Measurements from ENCODE around the gene RBBP5.

DNA sequence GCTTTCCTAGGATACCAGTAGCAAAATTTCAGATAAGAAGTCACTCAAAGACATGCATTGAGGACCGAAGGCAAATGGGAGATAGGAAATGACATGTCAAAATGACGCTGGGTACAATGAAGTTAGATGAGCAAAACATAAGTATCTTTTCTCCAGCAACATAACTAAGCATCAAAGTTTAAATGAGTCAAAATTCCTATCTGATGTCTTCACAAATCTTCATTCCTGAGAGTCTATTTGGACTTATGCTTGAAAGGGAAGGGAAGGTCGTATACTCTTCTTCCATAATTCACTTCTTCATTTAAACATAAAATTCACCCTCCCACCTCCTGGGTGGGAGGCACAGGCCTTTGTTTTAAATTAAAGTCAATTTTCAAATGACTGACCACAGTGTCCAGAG is 33.4 kb downstream of the RBBP5 start:
- no peak for TF ChIP-seq POLR2A (IDR thresholded peaks at IDR 0.05)
- TF ChIP-seq, protein P1, sequence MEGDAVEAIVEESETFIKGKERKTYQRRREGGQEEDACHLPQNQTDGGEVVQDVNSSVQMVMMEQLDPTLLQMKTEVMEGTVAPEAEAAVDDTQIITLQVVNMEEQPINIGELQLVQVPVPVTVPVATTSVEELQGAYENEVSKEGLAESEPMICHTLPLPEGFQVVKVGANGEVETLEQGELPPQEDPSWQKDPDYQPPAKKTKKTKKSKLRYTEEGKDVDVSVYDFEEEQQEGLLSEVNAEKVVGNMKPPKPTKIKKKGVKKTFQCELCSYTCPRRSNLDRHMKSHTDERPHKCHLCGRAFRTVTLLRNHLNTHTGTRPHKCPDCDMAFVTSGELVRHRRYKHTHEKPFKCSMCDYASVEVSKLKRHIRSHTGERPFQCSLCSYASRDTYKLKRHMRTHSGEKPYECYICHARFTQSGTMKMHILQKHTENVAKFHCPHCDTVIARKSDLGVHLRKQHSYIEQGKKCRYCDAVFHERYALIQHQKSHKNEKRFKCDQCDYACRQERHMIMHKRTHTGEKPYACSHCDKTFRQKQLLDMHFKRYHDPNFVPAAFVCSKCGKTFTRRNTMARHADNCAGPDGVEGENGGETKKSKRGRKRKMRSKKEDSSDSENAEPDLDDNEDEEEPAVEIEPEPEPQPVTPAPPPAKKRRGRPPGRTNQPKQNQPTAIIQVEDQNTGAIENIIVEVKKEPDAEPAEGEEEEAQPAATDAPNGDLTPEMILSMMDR (IDR thresholded peaks at IDR 0.05), result no peak
